Mammary microvascular endothelial cell (primary cell): ENCODE results near the gene DYDC2. TPM values are rescaled to one million over a fixed set of nuclear protein-coding genes. Genes with fewer than 3 reads are reported as not detected.

Experiments
- total RNA-seq: library from RNA; depleted of rRNA; stranded (reverse); fragments of >200 nt; gene quantifications from 2 replicates; pipeline ENCODE4 v1.2.3, GENCODE V29; 2015

The DYDC2 gene
- not detected in 2 replicates for total RNA-seq

GRCh38 chr10:80356563-80356988, at the start of gene DYDC2, which contains the start of gene DYDC1:
Gene DYDC2, plus strand, starts transcription at chr10:80356781. Its CDS starts 5,663 bp downstream, at chr10:80362444.
Gene DYDC1, minus strand, starts transcription at chr10:80356755. Its CDS starts 4,154 bp downstream, at chr10:80352601.

GRCh38 chr10:80408242-80409101, 51.9 kb downstream of the DYDC2 start, which contains the start of gene PRXL2A:
Gene PRXL2A, plus strand, starts transcription at chr10:80408551. Its CDS starts 11,917 bp downstream, at chr10:80420468.

Other genes with a start within 250 kb of the DYDC2 start
- 0.59 and 1.7 TPM in 2 replicates for gene PLAC9, start 224.1 kb upstream of the DYDC2 start, total RNA-seq
- gene ANXA11, start 151.2 kb upstream of the DYDC2 start, total RNA-seq, result 128 and 135 TPM in 2 replicates
- gene MAT1A, start 67.1 kb upstream of the DYDC2 start, total RNA-seq, result not detected in 2 replicates
- gene DYDC1, start within 50 bp of the DYDC2 start, total RNA-seq, result not detected in 2 replicates
- 143 and 155 TPM in 2 replicates for gene PRXL2A, start 51.8 kb downstream of the DYDC2 start, total RNA-seq
- 219 and 252 TPM in 2 replicates for gene TSPAN14, start 97.5 kb downstream of the DYDC2 start, total RNA-seq
- not detected in 2 replicates for gene SH2D4B, start 181.1 kb downstream of the DYDC2 start, total RNA-seq